GM18861 (cell line): Measurements from ENCODE around the gene RNF144B.
"Not testable (repeated sequence)": the region's sequence is repeated elsewhere in the genome, so short reads cannot be mapped to it uniquely, and the experiment has no call there.

Experiments used
- ATAC-seq: cut with Tn5 transposase; IDR thresholded peaks from one replicate; pipeline ENCODE4 v1.9.1; 2021; ENCODE audit not compliant: unreplicated experiment

Gene RNF144B

GRCh38 chr6:18406955-18407749 lies 20.0 kb downstream of the RNF144B start:
- ATAC-seq, result no peak

GRCh38 chr6:18409602-18410001 lies 22.5 kb downstream of the RNF144B start:
- ATAC-seq, result not testable (repeated sequence)

- ATAC-seq, result no peak
Measured at GRCh38 chr6:18410412-18410811, 23.3 kb downstream of the RNF144B start.

GRCh38 chr6:18412068-18412467 lies 24.9 kb downstream of the RNF144B start:
- no peak for ATAC-seq

GRCh38 chr6:18412644-18413043 lies 25.5 kb downstream of the RNF144B start:
- no peak for ATAC-seq

- no peak for ATAC-seq
Measured at GRCh38 chr6:18413381-18413780, 26.2 kb downstream of the RNF144B start.

- ATAC-seq, result no peak
Measured at GRCh38 chr6:18414116-18414515, 27.0 kb downstream of the RNF144B start.

GRCh38 chr6:18415207-18415606 lies 28.1 kb downstream of the RNF144B start:
- ATAC-seq, result no peak

- no peak for ATAC-seq
Measured at GRCh38 chr6:18415671-18416340, 28.7 kb downstream of the RNF144B start.

- no peak for ATAC-seq
Measured at GRCh38 chr6:18416341-18416679, 29.2 kb downstream of the RNF144B start.

- no peak for ATAC-seq
Measured at GRCh38 chr6:18420328-18420727, 33.2 kb downstream of the RNF144B start.

- ATAC-seq, result no peak
Measured at GRCh38 chr6:18422136-18422535, 35.0 kb downstream of the RNF144B start.

GRCh38 chr6:18423426-18423825 lies 36.3 kb downstream of the RNF144B start:
- ATAC-seq, result no peak

GRCh38 chr6:18424201-18424600 lies 37.1 kb downstream of the RNF144B start:
- ATAC-seq, result no peak

- ATAC-seq, result no peak
Measured at GRCh38 chr6:18425218-18425617, 38.1 kb downstream of the RNF144B start.

GRCh38 chr6:18427296-18427695 lies 40.1 kb downstream of the RNF144B start:
- no peak for ATAC-seq

- ATAC-seq, result no peak
Measured at GRCh38 chr6:18429655-18430297, 42.6 kb downstream of the RNF144B start.

GRCh38 chr6:18431581-18431980 lies 44.4 kb downstream of the RNF144B start:
- ATAC-seq, result no peak

- no peak for ATAC-seq
Measured at GRCh38 chr6:18432180-18432579, 45.0 kb downstream of the RNF144B start.

- ATAC-seq, result no peak
Measured at GRCh38 chr6:18432619-18433018, 45.5 kb downstream of the RNF144B start.

GRCh38 chr6:18433059-18433458 lies 45.9 kb downstream of the RNF144B start:
- no peak for ATAC-seq

GRCh38 chr6:18436341-18436740 lies 49.2 kb downstream of the RNF144B start:
- no peak for ATAC-seq
